Measurements from ENCODE around the gene SH3YL1.

The SH3YL1 gene

GRCh38 chr2:286035-286434 is 22.2 kb upstream of the SH3YL1 start:
- ATAC-seq (no peak), DNase-seq (ENCODE audit: low spot score in 2 of 2) (no peak)
- Mint-ChIP-seq H3K4me3 (no peak overlapping the region), H3K27ac (no peak overlapping the region), H3K9me3 (no peaks in the 10 kb centered on the region), H3K4me1 (peaks cover 7% of the 10 kb centered on the region), H3K36me3 (peaks cover 12% of the 10 kb centered on the region)

- ATAC-seq: no peak
- Mint-ChIP-seq H3K4me3 (no peak overlapping the region), H3K9me3 (no peaks in the 10 kb centered on the region), H3K4me1 (peaks cover 7% of the 10 kb centered on the region), H3K27ac (no peak overlapping the region), H3K36me3 (peaks cover 17% of the 10 kb centered on the region)
- DNase-seq (ENCODE audit: low spot score in 2 of 2): no peak
Observed at GRCh38 chr2:285531-285930, 21.7 kb upstream of the SH3YL1 start.

- H3K27ac Mint-ChIP-seq: no peak overlapping the region
Observed at GRCh38 chr2:284896-285492, 21.2 kb upstream of the SH3YL1 start.

DNA sequence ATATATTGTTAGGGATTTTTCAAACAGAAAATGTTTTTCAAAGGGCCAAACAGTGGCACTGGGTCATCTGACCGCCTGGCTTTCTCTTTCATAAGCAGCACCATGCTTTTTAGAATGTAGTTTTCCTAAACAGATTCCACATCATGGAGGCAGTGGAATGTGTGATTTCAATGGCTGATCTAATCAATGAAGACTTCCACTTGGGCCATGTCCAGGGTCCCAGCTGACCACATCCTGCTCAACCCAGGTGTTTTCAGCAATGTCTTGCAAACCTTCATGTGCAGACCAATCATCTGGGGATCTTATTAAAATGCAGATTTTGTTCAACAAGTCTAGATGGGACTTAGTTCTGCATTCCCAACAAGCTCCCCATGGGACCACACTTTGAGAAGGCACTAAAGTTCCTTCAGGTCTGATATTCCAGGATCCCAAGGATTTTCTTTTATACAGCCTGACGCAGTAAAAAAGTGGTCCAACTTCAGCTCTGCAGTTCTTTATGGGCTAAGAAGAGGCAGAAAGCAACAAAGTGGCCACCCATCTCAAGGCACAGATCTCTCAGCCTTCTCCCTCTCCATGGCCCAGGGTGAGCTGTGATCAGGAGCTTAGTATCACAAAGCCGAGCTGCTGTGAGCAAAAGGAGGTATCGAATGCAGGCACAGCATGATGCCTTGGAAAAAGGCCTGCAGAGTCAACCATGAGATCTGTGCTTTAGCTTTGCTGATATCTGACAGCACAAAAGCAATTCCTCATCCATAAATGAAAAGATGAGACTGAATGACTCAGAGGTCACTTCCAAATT is 20.4 kb upstream of the SH3YL1 start:
- no peaks in the 10 kb centered on the region for H3K9me3 Mint-ChIP-seq
- DNase-seq (ENCODE audit: low spot score in 2 of 2) (no peak), ATAC-seq (no peak)
- peaks cover 31% of the 10 kb centered on the region for H3K36me3 Mint-ChIP-seq
- no peak overlapping the region for H3K27ac Mint-ChIP-seq
- no peak overlapping the region for H3K4me3 Mint-ChIP-seq
- no peaks in the 10 kb centered on the region for H3K4me1 Mint-ChIP-seq

More at GRCh38 chr2:284896-285492, 21.2 kb upstream of the SH3YL1 start:
- Mint-ChIP-seq H3K4me1 (peaks cover 7% of the 10 kb centered on the region), H3K9me3 (no peaks in the 10 kb centered on the region), H3K4me3 (no peak overlapping the region), H3K36me3 (peaks cover 23% of the 10 kb centered on the region)
- DNase-seq (ENCODE audit: low spot score in 2 of 2) (no peak), ATAC-seq (no peak)

DNA sequence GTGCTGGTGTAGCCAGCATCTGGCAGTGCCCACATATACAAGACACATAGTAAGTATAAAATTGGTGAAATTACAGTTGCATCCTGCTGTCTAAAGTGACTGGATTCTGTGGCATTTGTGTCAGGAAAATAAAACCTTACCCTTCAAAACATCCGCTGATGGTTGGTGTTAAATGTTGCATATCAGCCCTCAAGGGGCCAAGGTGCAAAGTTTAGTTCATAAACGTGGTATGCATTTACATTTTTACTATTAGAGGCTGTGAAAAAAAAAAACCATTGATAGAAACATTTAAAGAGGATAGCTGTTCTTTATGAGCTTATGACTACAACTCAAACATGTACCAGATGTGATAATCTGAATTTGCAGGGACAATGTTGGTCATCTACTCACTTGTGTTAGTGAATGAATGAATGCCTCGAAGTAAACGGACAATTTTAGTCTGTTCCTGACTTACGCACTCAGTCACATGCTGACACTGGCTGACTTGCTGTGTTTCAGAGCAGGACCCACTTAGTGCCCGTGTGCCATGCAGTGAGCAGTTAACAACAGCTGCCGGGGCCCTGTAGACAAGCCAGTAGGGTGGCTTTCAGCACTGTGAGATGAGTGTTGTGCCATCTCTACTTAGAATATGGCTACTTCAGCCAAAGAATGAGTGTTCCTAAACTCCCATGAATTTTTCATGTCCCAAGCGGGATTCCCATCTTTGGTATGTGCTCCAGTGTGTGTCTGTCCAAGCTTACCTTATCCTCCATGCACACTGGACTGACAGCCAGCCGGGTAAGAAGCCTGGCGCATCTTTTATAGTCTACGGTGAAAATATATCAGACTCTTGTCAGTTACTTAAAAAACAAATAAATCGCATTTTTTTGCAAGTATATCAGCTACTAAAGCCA is 18.8 kb upstream of the SH3YL1 start:
- Mint-ChIP-seq H3K4me3 (no peak overlapping the region), H3K27ac (no peak overlapping the region), H3K9me3 (no peaks in the 10 kb centered on the region), H3K36me3 (peaks cover 47% of the 10 kb centered on the region), H3K4me1 (no peaks in the 10 kb centered on the region)
- DNase-seq (ENCODE audit: low spot score in 2 of 2) (no peak), ATAC-seq (no peak)

- ATAC-seq: no peak
- Mint-ChIP-seq H3K4me1 (no peaks in the 10 kb centered on the region), H3K9me3 (no peaks in the 10 kb centered on the region), H3K27ac (no peak overlapping the region), H3K36me3 (peaks cover 59% of the 10 kb centered on the region), H3K4me3 (no peak overlapping the region)
- no peak for DNase-seq (ENCODE audit: low spot score in 2 of 2)
Observed at GRCh38 chr2:281381-281780, 17.5 kb upstream of the SH3YL1 start.

- peaks cover 66% of the 10 kb centered on the region for H3K36me3 Mint-ChIP-seq
- no peak overlapping the region for H3K27ac Mint-ChIP-seq
- no peaks in the 10 kb centered on the region for H3K9me3 Mint-ChIP-seq
- DNase-seq (ENCODE audit: low spot score in 2 of 2): no peak
- no peaks in the 10 kb centered on the region for H3K4me1 Mint-ChIP-seq
- ATAC-seq: no peak
- H3K4me3 Mint-ChIP-seq: no peak overlapping the region
Observed at GRCh38 chr2:280650-281110, 16.8 kb upstream of the SH3YL1 start.

DNA sequence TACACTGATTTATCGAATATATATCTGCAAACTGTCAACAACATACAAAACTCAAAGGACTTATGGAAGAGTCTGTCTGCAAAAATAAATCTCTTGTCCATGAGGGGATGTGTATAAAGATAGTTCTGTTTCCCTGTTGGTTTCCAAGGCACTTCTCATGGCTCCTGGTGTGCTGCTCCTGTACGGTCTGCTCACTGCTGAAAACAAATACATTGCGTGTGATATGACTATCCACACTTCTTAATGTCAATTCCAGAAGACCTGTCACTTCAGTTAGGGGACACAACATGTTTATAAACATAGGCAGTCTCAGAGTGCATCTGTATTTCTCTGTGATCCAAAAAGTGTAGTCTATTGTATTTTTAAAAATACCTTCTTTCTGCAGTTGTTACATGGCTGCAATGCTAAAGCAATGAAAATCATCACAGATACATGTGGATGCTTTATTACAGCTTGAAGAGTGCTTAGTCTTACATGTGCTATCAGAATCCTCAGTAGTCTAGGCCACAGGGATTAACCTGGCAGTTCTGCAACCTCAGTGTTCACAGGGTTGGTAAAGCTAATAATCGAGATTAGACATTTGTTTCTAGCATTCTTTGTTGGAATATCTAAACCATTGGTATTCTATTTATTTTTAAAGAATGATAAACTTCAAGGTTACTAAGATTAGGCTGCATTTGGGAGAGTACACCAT is 16.3 kb upstream of the SH3YL1 start:
- Mint-ChIP-seq H3K4me1 (no peaks in the 10 kb centered on the region), H3K27ac (no peak overlapping the region), H3K9me3 (no peaks in the 10 kb centered on the region), H3K36me3 (peaks cover 72% of the 10 kb centered on the region), H3K4me3 (no peak overlapping the region)
- DNase-seq (ENCODE audit: low spot score in 2 of 2) (no peak), ATAC-seq (no peak)

- H3K4me3 Mint-ChIP-seq: no peak overlapping the region
- peaks cover 79% of the 10 kb centered on the region for H3K36me3 Mint-ChIP-seq
- H3K27ac Mint-ChIP-seq: no peak overlapping the region
- DNase-seq (ENCODE audit: low spot score in 2 of 2) (no peak), ATAC-seq (no peak)
- H3K9me3 Mint-ChIP-seq: no peaks in the 10 kb centered on the region
- H3K4me1 Mint-ChIP-seq: peaks cover 4% of the 10 kb centered on the region
Observed at GRCh38 chr2:279366-279765, 15.5 kb upstream of the SH3YL1 start.

- Mint-ChIP-seq H3K9me3 (no peaks in the 10 kb centered on the region), H3K27ac (no peak overlapping the region), H3K4me3 (no peak overlapping the region), H3K36me3 (peaks cover 83% of the 10 kb centered on the region), H3K4me1 (peaks cover 6% of the 10 kb centered on the region)
- no peak for DNase-seq (ENCODE audit: low spot score in 2 of 2)
- no peak for ATAC-seq
Observed at GRCh38 chr2:278927-279320, 15.1 kb upstream of the SH3YL1 start.

GRCh38 chr2:278312-278926 is 14.6 kb upstream of the SH3YL1 start:
- Mint-ChIP-seq H3K4me1 (peaks cover 6% of the 10 kb centered on the region), H3K27ac (no peak overlapping the region), H3K4me3 (no peak overlapping the region), H3K36me3 (peaks cover 88% of the 10 kb centered on the region), H3K9me3 (no peaks in the 10 kb centered on the region)
- DNase-seq (ENCODE audit: low spot score in 2 of 2): no peak
- no peak for ATAC-seq

GRCh38 chr2:275466-275865 is 11.6 kb upstream of the SH3YL1 start:
- H3K9me3 Mint-ChIP-seq: no peaks in the 10 kb centered on the region
- DNase-seq (ENCODE audit: low spot score in 2 of 2) (no peak), ATAC-seq (no peak)
- H3K36me3 Mint-ChIP-seq: peaks cover 92% of the 10 kb centered on the region
- no peak overlapping the region for H3K27ac Mint-ChIP-seq
- peaks cover 12% of the 10 kb centered on the region for H3K4me1 Mint-ChIP-seq
- no peak overlapping the region for H3K4me3 Mint-ChIP-seq

DNA sequence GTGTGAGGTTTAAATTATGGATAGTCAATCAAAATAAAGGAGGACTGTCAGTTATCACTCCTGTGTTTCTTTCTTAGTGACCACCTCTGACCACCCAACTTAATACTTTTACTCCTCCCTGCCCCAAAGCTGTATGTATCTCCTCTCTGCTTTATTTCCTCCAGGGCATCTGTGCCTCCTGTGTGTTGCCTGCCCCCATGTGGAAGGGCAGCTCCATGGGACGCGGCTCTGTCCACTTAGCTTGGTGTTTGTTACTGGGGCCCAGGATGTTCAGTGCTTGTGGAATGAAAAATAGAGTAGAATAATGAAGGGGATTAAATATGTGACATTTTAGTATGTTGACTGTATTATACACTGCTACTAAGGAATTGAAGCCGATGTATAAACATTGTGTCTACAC is 10.7 kb upstream of the SH3YL1 start:
- peaks cover 22% of the 10 kb centered on the region for H3K4me1 Mint-ChIP-seq
- H3K27ac Mint-ChIP-seq: no peak overlapping the region
- peaks cover 83% of the 10 kb centered on the region for H3K36me3 Mint-ChIP-seq
- ATAC-seq (no peak), DNase-seq (ENCODE audit: low spot score in 2 of 2) (no peak)
- H3K4me3 Mint-ChIP-seq: no peak overlapping the region
- H3K9me3 Mint-ChIP-seq: no peaks in the 10 kb centered on the region

- Mint-ChIP-seq H3K36me3 (peaks cover 71% of the 10 kb centered on the region), H3K4me1 (peaks cover 30% of the 10 kb centered on the region), H3K4me3 (no peak overlapping the region), H3K9me3 (no peaks in the 10 kb centered on the region), H3K27ac (no peak overlapping the region)
- ATAC-seq (no peak), DNase-seq (ENCODE audit: low spot score in 2 of 2) (no peak)
Observed at GRCh38 chr2:273333-273732, 9.5 kb upstream of the SH3YL1 start.

DNA sequence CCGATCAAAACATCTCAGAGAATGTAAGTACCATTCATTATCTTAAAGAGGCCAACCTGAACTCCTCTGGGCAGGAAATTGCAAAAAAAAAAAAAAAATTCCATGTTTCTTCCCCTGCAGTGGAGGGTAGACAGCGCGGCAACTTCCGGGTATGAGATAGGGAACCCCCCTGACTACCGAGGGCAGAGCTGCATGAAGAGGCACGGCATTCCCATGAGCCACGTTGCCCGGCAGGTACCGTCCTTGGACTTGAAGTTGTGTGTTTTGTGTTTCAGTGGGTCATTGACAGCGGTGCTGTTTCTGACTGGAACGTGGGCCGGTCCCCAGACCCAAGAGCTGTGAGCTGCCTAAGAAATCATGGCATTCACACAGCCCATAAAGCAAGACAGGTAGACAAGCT is 8.1 kb upstream of the SH3YL1 start:
- Mint-ChIP-seq H3K4me3 (no peak overlapping the region), H3K4me1 (peaks cover 44% of the 10 kb centered on the region), H3K36me3 (peaks cover 63% of the 10 kb centered on the region), H3K27ac (no peak overlapping the region), H3K9me3 (no peaks in the 10 kb centered on the region)
- DNase-seq (ENCODE audit: low spot score in 2 of 2): no peak
- no peak for ATAC-seq
